Measurements from ENCODE around the gene PIN1.

Gene PIN1

DNA sequence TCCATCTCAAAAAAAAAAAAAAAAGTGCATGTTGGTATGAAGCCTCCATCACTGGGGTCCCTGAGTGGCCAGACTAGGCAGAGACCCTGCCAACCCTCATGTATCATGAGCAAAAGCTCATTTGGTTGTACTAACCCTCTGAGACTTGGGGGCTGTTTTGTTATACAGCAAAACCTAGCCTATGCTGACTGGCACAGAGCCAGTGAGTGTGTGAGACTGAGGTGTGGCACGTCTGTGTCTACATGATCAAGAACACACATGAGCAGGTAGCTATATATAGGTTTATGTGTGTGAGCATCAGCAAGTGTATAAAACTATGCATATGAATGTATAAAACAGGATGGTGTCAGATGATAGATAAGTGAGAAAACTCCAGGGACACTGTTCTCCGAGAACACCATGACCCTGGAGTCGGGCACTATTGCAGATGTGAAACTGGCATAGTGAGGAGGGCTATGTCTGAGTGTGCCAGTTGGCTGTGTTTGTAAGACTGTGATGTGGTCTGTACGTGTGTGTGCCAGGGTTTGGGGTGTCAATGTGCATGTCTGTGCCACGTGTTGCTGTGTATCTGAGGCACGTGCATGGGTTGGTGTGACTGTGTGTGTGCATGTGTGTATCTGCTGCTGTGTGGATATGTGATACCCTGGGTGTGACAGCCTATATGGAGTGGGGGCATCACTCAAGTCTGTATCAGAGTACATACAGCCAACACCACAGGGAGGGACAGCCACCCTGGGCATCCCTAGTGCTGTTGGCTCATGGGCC lies 56.7 kb downstream of the PIN1 start:
- no peak for DNase-seq

Measured in suppressor macrophage treated with lipopolysaccharide for 1 hour (primary cell).